ENCODE data around the gene KRTAP10-10. TPM values are rescaled to one million over a fixed set of nuclear protein-coding genes. Genes with fewer than 3 reads are reported as not detected.

Gene KRTAP10-10
- total and polyA plus RNA-seq, 2 donors (not counting 1 experiment from before 2014, with no cell fraction given): not detected

DNA sequence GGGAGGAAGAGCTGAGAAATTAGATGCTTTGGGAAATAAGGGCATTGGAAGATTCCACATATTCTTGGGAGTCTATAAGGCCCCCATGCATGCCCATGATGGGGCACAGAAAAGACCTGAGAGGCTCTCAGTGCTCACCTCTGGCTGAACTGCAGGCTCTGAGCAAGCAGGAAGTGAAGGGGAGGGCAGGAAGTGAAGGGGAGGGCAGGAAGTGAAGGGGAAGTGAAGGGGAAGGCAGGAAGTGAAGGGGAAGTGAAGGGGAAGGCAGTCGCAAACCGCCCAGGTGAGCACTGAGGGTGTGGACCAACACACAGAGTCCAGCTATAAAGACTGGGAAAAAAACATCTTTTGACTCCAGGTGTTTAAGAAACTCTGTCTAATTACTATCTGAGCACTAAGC, 6.7 kb upstream of the KRTAP10-10 start:
- H2AFZ ChIP-seq (ENCODE audit: insufficient read depth, low read depth, low read length, poor library complexity, severe bottlenecking): no peak overlapping the region
- Mint-ChIP-seq H3K4me3 (no peak overlapping the region), H3K4me1 (peaks cover 4% of the 10 kb centered on the region), H3K9me3 (ENCODE audit: insufficient read depth) (peaks cover 19% of the 10 kb centered on the region), H3K27ac (no peak overlapping the region), H3K27me3 (peaks cover 14% of the 10 kb centered on the region)
- H3K4me3 ChIP-seq (ENCODE audit: control extremely low read depth in 1 of 5, extremely low read depth in 1 of 5, insufficient read depth in 1 of 5, low read depth in 2 of 5, low read length in 4 of 5): no peak overlapping the region
- no peaks in the 10 kb centered on the region for H4K20me1 ChIP-seq (ENCODE audit: control insufficient read depth, insufficient read depth, low read length, poor library complexity, severe bottlenecking)
- no peaks in the 10 kb centered on the region for H3K36me3 ChIP-seq (replicated peaks in 1 of 2; ENCODE audit: control extremely low read depth in 1 of 2, control insufficient read depth in 1 of 2, extremely low read depth in 1 of 2, insufficient read depth in 2 of 2, low read length in 1 of 2)
- peaks cover 0 to 50% (median 22%) of the 10 kb centered on the region in 3 donors for H3K9me3 ChIP-seq (ENCODE audit: control extremely low read depth in 1 of 3, control insufficient read depth in 2 of 3, insufficient read depth in 1 of 3, low read length in 2 of 3)
- H3K4me1 ChIP-seq (ENCODE audit: control insufficient read depth in 2 of 2, insufficient read depth in 2 of 2, low read length in 2 of 2): peaks cover 2 to 3% of the 10 kb centered on the region in 2 donors
- intact Hi-C loops (cut with micrococcal nuclease): no loop called here
- peaks cover 0 to 20% (median 0%) of the 10 kb centered on the region in 4 experiments for H3K27me3 ChIP-seq (replicated peaks in 1 of 4; ENCODE audit: control extremely low read depth in 1 of 4, control insufficient read depth in 3 of 4, insufficient read depth in 4 of 4, low read length in 3 of 4)
- CTCF ChIA-PET: no interaction called here
- DNase-seq (no peak), ATAC-seq (ENCODE audit: low read depth) (no peak)
- H3K27ac ChIP-seq (ENCODE audit: low read length in 2 of 2): no peak overlapping the region
- POLR2A ChIA-PET: no interaction called here
- TF ChIP-seq CTCF (IDR thresholded peaks at IDR 0.05) (no peak), EZH2 (IDR thresholded peaks at IDR 0.05; ENCODE audit: borderline replicate concordance, insufficient read depth, low read depth, low read length, poor library complexity, severe bottlenecking) (no peak)
- no peak overlapping the region for H3K9ac ChIP-seq (ENCODE audit: low read length)
- no peaks in the 10 kb centered on the region for H3K79me2 ChIP-seq (ENCODE audit: control insufficient read depth, insufficient read depth, low read length)
- no peak overlapping the region for H3K4me2 ChIP-seq (replicated peaks; ENCODE audit: low read depth, low read length, poor library complexity, severe bottlenecking)
- 40% methylated on average over 1 of the region's 2 CpGs for WGBS (ENCODE audit: insufficient coverage)

DNA sequence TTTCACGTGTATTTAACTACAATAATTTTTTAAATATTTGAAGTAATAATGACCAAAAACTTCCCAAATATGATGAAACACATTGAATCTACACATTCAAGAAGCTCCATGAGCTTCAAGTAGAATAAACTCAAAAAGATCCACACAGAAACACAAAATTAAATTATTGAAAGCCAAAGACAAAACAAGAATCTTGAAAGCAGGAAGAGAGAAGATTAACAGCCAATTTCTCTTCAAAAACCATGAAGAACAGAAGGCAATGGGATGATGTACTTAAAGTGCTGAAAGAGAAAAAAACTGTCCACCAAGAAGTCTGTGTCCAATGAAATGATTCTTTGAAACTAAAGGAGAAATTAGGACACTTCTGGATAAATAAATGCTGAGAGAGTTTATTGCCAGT, 5.1 kb upstream of the KRTAP10-10 start:
- H2AFZ ChIP-seq (ENCODE audit: insufficient read depth, low read depth, low read length, poor library complexity, severe bottlenecking): no peak overlapping the region
- intact Hi-C loops (cut with micrococcal nuclease): no loop called here
- no peak overlapping the region for H3K4me2 ChIP-seq (replicated peaks; ENCODE audit: low read depth, low read length, poor library complexity, severe bottlenecking)
- DNase-seq (no peak), ATAC-seq (ENCODE audit: low read depth) (no peak)
- peaks cover 19% of the 10 kb centered on the region for H3K9me3 Mint-ChIP-seq (ENCODE audit: insufficient read depth)
- no peak overlapping the region for H3K4me3 Mint-ChIP-seq
- peaks cover 2 to 3% of the 10 kb centered on the region in 2 donors for H3K4me1 ChIP-seq (ENCODE audit: control insufficient read depth in 2 of 2, insufficient read depth in 2 of 2, low read length in 2 of 2)
- H3K9ac ChIP-seq (ENCODE audit: low read length): no peak overlapping the region
- no peak overlapping the region for H3K4me3 ChIP-seq (ENCODE audit: control extremely low read depth in 1 of 5, extremely low read depth in 1 of 5, insufficient read depth in 1 of 5, low read depth in 2 of 5, low read length in 4 of 5)
- H4K20me1 ChIP-seq (ENCODE audit: control insufficient read depth, insufficient read depth, low read length, poor library complexity, severe bottlenecking): no peaks in the 10 kb centered on the region
- peaks cover 0 to 7% (median 0%) of the 10 kb centered on the region in 4 experiments for H3K27me3 ChIP-seq (replicated peaks in 1 of 4; ENCODE audit: control extremely low read depth in 1 of 4, control insufficient read depth in 3 of 4, insufficient read depth in 4 of 4, low read length in 3 of 4)
- CTCF ChIA-PET: no interaction called here
- POLR2A ChIA-PET: no interaction called here
- no peaks in the 10 kb centered on the region for H3K79me2 ChIP-seq (ENCODE audit: control insufficient read depth, insufficient read depth, low read length)
- WGBS (ENCODE audit: insufficient coverage): no CpG with 5 or more reads among the region's 1 CpG
- TF ChIP-seq CTCF (IDR thresholded peaks at IDR 0.05): no peak
- H3K27ac Mint-ChIP-seq: no peak overlapping the region
- H3K36me3 ChIP-seq (replicated peaks in 1 of 2; ENCODE audit: control extremely low read depth in 1 of 2, control insufficient read depth in 1 of 2, extremely low read depth in 1 of 2, insufficient read depth in 2 of 2, low read length in 1 of 2): no peaks in the 10 kb centered on the region
- peaks cover 0 to 38% (median 22%) of the 10 kb centered on the region in 3 donors for H3K9me3 ChIP-seq (ENCODE audit: control extremely low read depth in 1 of 3, control insufficient read depth in 2 of 3, insufficient read depth in 1 of 3, low read length in 2 of 3)
- no peak overlapping the region for H3K27ac ChIP-seq (ENCODE audit: low read length in 2 of 2)
- H3K27me3 Mint-ChIP-seq: peaks cover 21% of the 10 kb centered on the region
- peaks cover 4% of the 10 kb centered on the region for H3K4me1 Mint-ChIP-seq

Measured in B cell (primary cell).